Neuronal stem cell (in vitro differentiated cells): ENCODE measurements around the gene DGKG.

Experiments used
- DNase-seq: peaks from one replicate; pipeline ENCODE4 v3.0.0-alpha.2; 2013; ENCODE audit warnings: low spot score
- H2AFZ ChIP-seq: one replicate; pipeline ENCODE4 v1.6.1; 2013; ENCODE audit warnings: mild to moderate bottlenecking, low read length, inconsistent platforms
- H2AK5ac ChIP-seq: 2 replicates; pipeline ENCODE4 v1.6.1; 2013; ENCODE audit warnings: low read depth, mild to moderate bottlenecking, inconsistent platforms, low read length, moderate library complexity, mixed read lengths
- H2BK120ac ChIP-seq: 2 replicates; pipeline ENCODE4 v1.6.1; 2013; ENCODE audit warnings: low read depth, mild to moderate bottlenecking, inconsistent platforms, low read length, moderate library complexity, mixed read lengths
- H2BK12ac ChIP-seq: one replicate; pipeline ENCODE4 v1.6.1; 2013; ENCODE audit warnings: low read length, inconsistent platforms
- H2BK15ac ChIP-seq: 2 replicates; pipeline ENCODE4 v1.6.1; 2013; ENCODE audit warnings: mild to moderate bottlenecking, low read length, inconsistent platforms, mixed read lengths
- H2BK5ac ChIP-seq: one replicate; pipeline ENCODE4 v1.6.1; 2013; ENCODE audit warnings: inconsistent platforms, mild to moderate bottlenecking, low read length, moderate library complexity
- H3K14ac ChIP-seq: one replicate; pipeline ENCODE4 v1.6.1; 2013; ENCODE audit warnings: low read length, inconsistent platforms
- H3K18ac ChIP-seq: 2 replicates; pipeline ENCODE4 v1.6.1; 2013; ENCODE audit warnings: low read length, inconsistent platforms
- H3K23ac ChIP-seq: 2 replicates; pipeline ENCODE4 v1.6.1; 2013; ENCODE audit warnings: low read depth, mild to moderate bottlenecking, mixed read lengths, low read length, inconsistent platforms; ENCODE audit not compliant: poor library complexity
- H3K27ac ChIP-seq: replicated peaks from 3 replicates; pipeline ENCODE4 v1.5.1; 2013; ENCODE audit warnings: low read length, inconsistent platforms
- H3K27me3 ChIP-seq, 3 experiments: 2 replicates each; pipeline ENCODE4 v1.6.1; 2013; ENCODE audit warnings: low read length in 3 of 3, mild to moderate bottlenecking in 2 of 3, inconsistent platforms in 1 of 3, low read depth in 1 of 3, mixed read lengths in 1 of 3, moderate library complexity in 1 of 3; ENCODE audit not compliant: control insufficient read depth in 3 of 3, insufficient read depth in 3 of 3
- H3K36me3 ChIP-seq, 2 donors: replicated peaks in 1 of 2; 2 replicates each; pipeline ENCODE4 v1.6.1; 2013; ENCODE audit warnings: low read length in 2 of 2; ENCODE audit not compliant: control insufficient read depth in 2 of 2, insufficient read depth in 2 of 2
- H3K4ac ChIP-seq: 2 replicates; pipeline ENCODE4 v1.6.1; 2013; ENCODE audit warnings: inconsistent platforms, mild to moderate bottlenecking, low read length, moderate library complexity
- H3K4me1 ChIP-seq, 2 donors: 1 replicate in 1 of 2; 2 replicates in 1 of 2; pipeline ENCODE4 v1.6.1; 2013; ENCODE audit warnings: low read length in 2 of 2, low read depth in 1 of 2; ENCODE audit not compliant: control insufficient read depth in 2 of 2, insufficient read depth in 1 of 2
- H3K4me2 ChIP-seq: one replicate; pipeline ENCODE4 v1.6.1; 2013; ENCODE audit warnings: mild to moderate bottlenecking, low read length, inconsistent platforms; ENCODE audit not compliant: insufficient read depth, poor library complexity, severe bottlenecking
- H3K4me3 ChIP-seq, 2 donors: 2 replicates each; pipeline ENCODE4 v1.5.1; 2013; ENCODE audit warnings: low read length in 2 of 2, mild to moderate bottlenecking in 2 of 2, inconsistent platforms in 1 of 2, moderate library complexity in 1 of 2
- H3K79me1 ChIP-seq: one replicate; pipeline ENCODE4 v1.6.1; 2013; ENCODE audit warnings: low read depth, mild to moderate bottlenecking, inconsistent platforms, low read length, moderate library complexity
- H3K9ac ChIP-seq: one replicate; pipeline ENCODE4 v1.6.1; 2013; ENCODE audit warnings: mild to moderate bottlenecking, low read depth, low read length, inconsistent platforms; ENCODE audit not compliant: poor library complexity
- H3K9me3 ChIP-seq, 2 donors: replicated peaks in 1 of 2; 2 replicates each; pipeline versions ENCODE3 to v1.6.1; 2013; ENCODE audit warnings: low read length in 2 of 2, mild to moderate bottlenecking in 2 of 2, inconsistent platforms in 1 of 2, low read depth in 1 of 2, mixed read lengths in 1 of 2, moderate library complexity in 1 of 2; ENCODE audit not compliant: control insufficient read depth in 2 of 2, insufficient read depth in 1 of 2
- H4K8ac ChIP-seq: one replicate; pipeline ENCODE4 v1.6.1; 2013; ENCODE audit warnings: low read depth, mild to moderate bottlenecking, inconsistent platforms, low read length, moderate library complexity
- H4K91ac ChIP-seq: one replicate; pipeline ENCODE4 v1.6.1; 2013; ENCODE audit warnings: low read length, low read depth, mild to moderate bottlenecking, inconsistent platforms; ENCODE audit not compliant: poor library complexity
- WGBS, 2 donors: extraction: QIAGEN DNeasy Blood & Tissue Kit; methylation state at CpG; one replicate each; pipeline ENCODE4 v1.1.7; 2013; ENCODE audit warnings: missing lambda C conversion rate in 2 of 2, mixed read lengths in 1 of 2; ENCODE audit not compliant: insufficient read length in 2 of 2, insufficient replicate concordance in 1 of 2; ENCODE audit errors: extremely low coverage in 2 of 2; 5-methylcytosine and 5-hydroxymethylcytosine counted together

The DGKG gene

DNA sequence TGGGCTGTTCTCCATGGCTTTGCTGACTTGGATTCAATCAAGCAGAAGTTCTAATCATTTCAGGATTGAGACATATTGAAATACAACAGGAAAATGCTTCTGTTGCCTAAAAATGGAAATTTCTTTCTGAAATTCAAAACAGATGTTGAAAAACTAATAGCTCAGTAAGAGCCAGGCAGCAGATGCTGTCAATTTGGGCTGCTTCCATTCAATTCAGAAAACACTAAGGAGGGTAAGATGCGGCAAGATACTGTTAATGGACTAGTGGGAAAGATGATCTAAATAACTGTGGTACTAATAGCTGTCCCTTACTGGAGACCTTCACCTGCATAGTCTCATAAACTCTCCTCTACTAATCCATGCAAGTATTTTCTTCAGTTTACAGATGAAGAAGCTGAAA lies 53.5 kb downstream of the DGKG start:
- peaks cover 0 to 9% of the 10 kb centered on the region in 2 donors for H3K4me1 ChIP-seq
- no peak overlapping the region for H3K9ac ChIP-seq
- no peak overlapping the region for H2BK15ac ChIP-seq
- H3K23ac ChIP-seq, result no peak overlapping the region
- H4K91ac ChIP-seq, result no peak overlapping the region
- H3K27ac ChIP-seq, result no peak overlapping the region
- H3K27me3 ChIP-seq, result peaks cover 0 to 20% (median 0%) of the 10 kb centered on the region in 3 experiments
- no peak for DNase-seq
- no peak overlapping the region for H3K18ac ChIP-seq
- no peak overlapping the region for H3K4me3 ChIP-seq
- no peak overlapping the region for H2AFZ ChIP-seq
- H2BK5ac ChIP-seq, result no peak overlapping the region
- H3K4me2 ChIP-seq, result no peak overlapping the region
- H2BK12ac ChIP-seq, result no peak overlapping the region
- no CpG with 5 or more reads among the region's 1 CpG for WGBS, 2 donors
- no peaks in the 10 kb centered on the region for H3K79me1 ChIP-seq
- H3K9me3 ChIP-seq, result no peaks in the 10 kb centered on the region
- H2BK120ac ChIP-seq, result no peak overlapping the region
- H3K14ac ChIP-seq, result no peak overlapping the region
- H3K36me3 ChIP-seq, result no peaks in the 10 kb centered on the region
- H4K8ac ChIP-seq, result no peak overlapping the region
- H2AK5ac ChIP-seq, result no peak overlapping the region
- no peak overlapping the region for H3K4ac ChIP-seq

- H4K8ac ChIP-seq, result no peak overlapping the region
- H3K14ac ChIP-seq, result no peak overlapping the region
- H2BK15ac ChIP-seq, result no peak overlapping the region
- peaks cover 0 to 12% of the 10 kb centered on the region in 2 donors for H3K4me1 ChIP-seq
- H3K23ac ChIP-seq, result no peak overlapping the region
- H3K36me3 ChIP-seq, result no peaks in the 10 kb centered on the region
- no peak overlapping the region for H4K91ac ChIP-seq
- no peak overlapping the region for H3K9ac ChIP-seq
- no peaks in the 10 kb centered on the region for H3K9me3 ChIP-seq
- H3K79me1 ChIP-seq, result no peaks in the 10 kb centered on the region
- no peak overlapping the region for H3K18ac ChIP-seq
- H2BK5ac ChIP-seq, result no peak overlapping the region
- H3K27ac ChIP-seq, result no peak overlapping the region
- peaks cover 0 to 26% (median 0%) of the 10 kb centered on the region in 3 experiments for H3K27me3 ChIP-seq
- no peak overlapping the region for H2AFZ ChIP-seq
- H3K4me2 ChIP-seq, result no peak overlapping the region
- no CpG with 5 or more reads among the region's 3 CpGs for WGBS, 2 donors
- no peak overlapping the region for H2AK5ac ChIP-seq
- no peak overlapping the region for H3K4me3 ChIP-seq
- no peak overlapping the region for H3K4ac ChIP-seq
- H2BK120ac ChIP-seq, result no peak overlapping the region
- DNase-seq, result peak; percentile 65
- no peak overlapping the region for H2BK12ac ChIP-seq
Observed at GRCh38 chr3:186307594-186308221, 54.3 kb downstream of the DGKG start.

DNA sequence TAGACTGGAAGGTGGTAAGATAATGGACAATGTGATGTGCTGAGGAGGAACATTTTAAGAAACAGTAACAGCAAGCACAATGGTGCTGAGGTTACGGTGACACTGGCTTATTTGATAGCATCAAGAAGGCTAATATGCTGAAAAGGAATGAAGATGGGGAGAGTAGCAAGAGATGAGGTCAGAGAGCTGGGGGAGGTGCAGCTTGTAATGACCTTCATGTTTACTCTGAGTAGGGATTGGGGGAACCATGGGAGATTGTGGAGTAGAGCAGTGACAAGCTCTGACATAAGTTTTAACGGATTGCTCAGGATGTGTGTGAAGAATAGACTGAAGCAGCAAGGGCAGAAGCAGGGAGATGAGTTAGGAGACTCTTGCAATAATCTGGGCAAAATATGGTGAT lies 56.7 kb downstream of the DGKG start:
- no peak overlapping the region for H3K23ac ChIP-seq
- peaks cover 0 to 12% of the 10 kb centered on the region in 2 donors for H3K4me1 ChIP-seq

GRCh38 chr3:186303965-186304364 lies 58.1 kb downstream of the DGKG start:
- no peak overlapping the region for H2AFZ ChIP-seq
- no peak overlapping the region for H2BK15ac ChIP-seq
- peaks cover 0 to 12% of the 10 kb centered on the region in 2 donors for H3K4me1 ChIP-seq
- H3K4ac ChIP-seq, result no peak overlapping the region
- no peaks in the 10 kb centered on the region for H3K36me3 ChIP-seq
- no peak overlapping the region for H3K23ac ChIP-seq
- H3K79me1 ChIP-seq, result no peaks in the 10 kb centered on the region
- H2BK12ac ChIP-seq, result no peak overlapping the region
- no peak overlapping the region for H2AK5ac ChIP-seq
- H3K18ac ChIP-seq, result no peak overlapping the region
- H3K4me3 ChIP-seq, result no peak overlapping the region
- no peak overlapping the region for H4K91ac ChIP-seq
- WGBS, 2 donors, result no CpG with 5 or more reads among the region's 11 CpGs
- no peaks in the 10 kb centered on the region for H3K9me3 ChIP-seq
- peak overlapping the region; percentile 70 for H3K27ac ChIP-seq
- H3K4me2 ChIP-seq, result peak overlapping the region; percentile 35
- H4K8ac ChIP-seq, result no peak overlapping the region
- peaks cover 0 to 26% (median 0%) of the 10 kb centered on the region in 3 experiments for H3K27me3 ChIP-seq
- H2BK120ac ChIP-seq, result no peak overlapping the region
- H3K14ac ChIP-seq, result no peak overlapping the region
- H3K9ac ChIP-seq, result no peak overlapping the region
- DNase-seq, result peak; percentile 31
- H2BK5ac ChIP-seq, result no peak overlapping the region

More for the DNA sequence above, 56.7 kb downstream of the DGKG start:
- no peak overlapping the region for H2AK5ac ChIP-seq
- H3K36me3 ChIP-seq, result no peaks in the 10 kb centered on the region
- WGBS, 2 donors, result no CpG with 5 or more reads among the region's 2 CpGs
- H3K18ac ChIP-seq, result no peak overlapping the region
- H3K79me1 ChIP-seq, result no peaks in the 10 kb centered on the region
- DNase-seq, result no peak
- H2BK5ac ChIP-seq, result no peak overlapping the region
- no peak overlapping the region for H2BK15ac ChIP-seq
- no peak overlapping the region for H2AFZ ChIP-seq
- no peak overlapping the region for H2BK120ac ChIP-seq
- H2BK12ac ChIP-seq, result no peak overlapping the region
- H3K4me2 ChIP-seq, result no peak overlapping the region
- no peak overlapping the region for H3K9ac ChIP-seq
- no peak overlapping the region for H4K91ac ChIP-seq
- H4K8ac ChIP-seq, result no peak overlapping the region
- H3K27ac ChIP-seq, result no peak overlapping the region
- H3K4me3 ChIP-seq, result no peak overlapping the region
- H3K4ac ChIP-seq, result no peak overlapping the region
- H3K9me3 ChIP-seq, result no peaks in the 10 kb centered on the region
- peaks cover 0 to 26% (median 0%) of the 10 kb centered on the region in 3 experiments for H3K27me3 ChIP-seq
- no peak overlapping the region for H3K14ac ChIP-seq
